GM21390 (cell line): ENCODE data around the gene OR52E4.

Experiments used
- ATAC-seq: cut with Tn5 transposase; IDR thresholded peaks from one replicate; pipeline ENCODE4 v1.9.1; 2021; ENCODE audit not compliant: unreplicated experiment

OR52E4 gene

DNA sequence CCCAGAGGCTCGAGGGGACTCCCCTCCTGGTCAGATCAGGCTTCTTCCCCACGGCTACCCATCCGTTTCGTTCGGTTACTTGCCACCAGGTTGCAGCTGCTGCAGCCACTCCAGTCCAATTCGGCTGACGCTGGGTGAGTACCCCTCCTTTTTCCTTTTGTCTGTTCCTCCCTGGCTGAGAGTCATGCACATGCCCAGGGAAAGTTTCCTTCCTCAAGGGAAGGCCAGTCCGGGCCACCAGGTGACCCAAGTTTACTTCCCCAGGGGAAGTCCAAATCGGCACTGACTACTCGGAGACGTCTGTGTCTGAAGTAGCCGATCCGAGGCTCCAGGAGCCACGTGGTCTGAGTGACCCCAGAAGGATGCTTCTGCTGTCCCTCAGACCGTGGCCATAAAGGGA lies 48.4 kb downstream of the OR52E4 start:
- ATAC-seq: no peak

DNA sequence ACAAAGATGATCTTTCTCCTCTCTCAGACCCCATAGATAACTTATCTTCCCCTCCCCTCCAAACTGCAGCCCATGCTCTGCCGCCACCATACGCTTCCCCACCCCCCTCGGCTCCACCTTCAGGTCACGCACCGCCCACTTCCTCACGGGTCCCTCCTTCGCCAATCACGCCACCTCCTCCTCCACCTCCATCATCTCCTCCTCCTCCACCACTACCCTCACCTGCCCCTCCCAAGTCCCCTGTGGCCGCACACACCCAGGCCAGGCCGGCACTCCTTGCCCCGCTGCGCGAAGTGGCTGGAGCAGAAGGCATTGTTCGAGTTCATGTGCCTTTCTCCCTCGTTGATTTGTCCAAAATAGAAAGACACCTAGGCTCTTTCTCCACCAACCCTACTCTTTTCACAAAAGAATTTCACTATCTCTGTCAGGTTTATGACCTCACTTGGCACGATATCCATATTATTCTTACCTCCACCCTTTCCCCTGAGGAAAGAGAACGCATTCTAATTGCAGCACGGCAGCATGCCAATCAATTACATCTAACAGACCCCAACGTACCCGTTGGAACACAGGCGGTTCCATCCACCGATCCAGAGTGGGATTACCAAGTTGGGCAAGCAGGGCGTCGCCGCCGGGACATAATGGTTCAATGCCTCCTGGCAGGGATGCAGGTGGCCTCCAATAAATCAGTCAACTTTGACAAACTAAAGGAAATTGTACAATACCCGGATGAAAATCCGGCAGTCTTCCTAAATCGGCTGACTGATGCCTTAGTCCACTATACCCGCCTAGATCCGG lies 49.3 kb downstream of the OR52E4 start:
- ATAC-seq: no peak

- ATAC-seq: no peak
Observed at GRCh38 chr11:5930614-5931013, 50.2 kb downstream of the OR52E4 start.

- ATAC-seq: no peak
Observed at GRCh38 chr11:5931061-5931460, 50.6 kb downstream of the OR52E4 start.

DNA sequence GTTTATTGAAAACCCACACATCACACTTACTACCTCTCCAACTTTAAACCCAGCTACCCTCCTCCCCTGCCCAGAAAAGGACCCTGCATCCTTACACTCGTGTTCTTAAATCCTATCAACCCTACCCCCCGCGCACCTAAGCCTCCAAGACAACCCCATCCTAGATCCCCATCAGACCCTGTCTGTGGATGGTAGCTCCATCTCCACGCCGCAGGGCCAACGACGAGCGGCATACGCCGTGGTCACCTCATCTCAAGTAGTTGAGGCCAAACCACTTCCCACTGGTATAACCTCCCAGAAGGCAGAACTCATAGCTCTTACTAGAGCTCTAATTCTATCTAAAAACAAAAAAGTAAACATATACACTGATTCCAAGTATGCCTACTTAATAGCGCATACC lies 52.2 kb downstream of the OR52E4 start:
- ATAC-seq: no peak

- no peak for ATAC-seq
Observed at GRCh38 chr11:5933116-5933515, 52.7 kb downstream of the OR52E4 start.
